T-cell (primary cell): ENCODE measurements around the gene MAP6D1. TPM values are rescaled to one million over a fixed set of nuclear protein-coding genes. Genes with fewer than 3 reads are reported as not detected.

ENCODE experiments used
- ATAC-seq, 4 experiments: fragments of 200-7000 bp in 3 of 4; fragments of 150-1000 bp in 1 of 4; cut with Tn5 transposase; replicated peaks in 1 of 4; 1 replicate in 3 of 4; 2 replicates in 1 of 4; pipeline ENCODE4 v1.10.0; 2021; ENCODE audit warnings: moderate library complexity in 3 of 4, mild to moderate bottlenecking in 2 of 4, moderate number of reproducible peaks in 1 of 4
- CTCF ChIA-PET, 2 donors: fragments of 300-600 bp; sonication (Branson Sonifier 250); formaldehyde crosslinking; loops; one replicate each; lab custom pipeline; 2022; ENCODE audit warnings: antibody characterized with exemption in 2 of 2; lab: Charles Lee
- POLR2A ChIA-PET, 2 donors: fragments of 300-600 bp; sonication (Branson Sonifier 250); formaldehyde crosslinking; loops; one replicate each; lab custom pipeline; 2022; ENCODE audit warnings: antibody characterized with exemption in 2 of 2; lab: Charles Lee
- DNase-seq, 35 experiments: peaks; one replicate each; pipeline versions ENCODE4 v3.0.0 to v3.0.0-alpha.2; 2013 to 2023
- H3K27ac ChIP-seq: one replicate; pipeline ENCODE4 v1.5.1; 2013; ENCODE audit warnings: low read length
- H3K27me3 ChIP-seq, 2 experiments: replicated peaks in 1 of 2; 1 replicate in 1 of 2; 2 replicates in 1 of 2; pipeline versions ENCODE4 v1.6.1 to v1.7.0; 2013; ENCODE audit warnings: low read length in 1 of 2, mixed read lengths in 1 of 2; ENCODE audit not compliant: control insufficient read depth in 2 of 2, insufficient read depth in 2 of 2; ENCODE audit errors: extremely low read depth in 1 of 2
- H3K36me3 ChIP-seq, 2 donors: 1 replicate in 1 of 2; 2 replicates in 1 of 2; pipeline versions ENCODE4 v1.6.1 to v1.7.0; 2013; ENCODE audit warnings: low read length in 1 of 2; ENCODE audit not compliant: control insufficient read depth in 2 of 2, insufficient read depth in 1 of 2; ENCODE audit errors: extremely low read depth in 1 of 2
- H3K4me1 ChIP-seq, 2 experiments: 1 replicate in 1 of 2; 2 replicates in 1 of 2; pipeline versions ENCODE4 v1.6.1 to v1.7.0; 2013; ENCODE audit warnings: low read length in 2 of 2, mixed read lengths in 1 of 2; ENCODE audit not compliant: insufficient read depth in 2 of 2, control insufficient read depth in 1 of 2; ENCODE audit errors: extremely low read depth in 1 of 2
- H3K4me3 ChIP-seq, 2 donors: 1 replicate in 1 of 2; 2 replicates in 1 of 2; pipeline versions ENCODE4 v1.5.1 to v1.7.0; 2013; ENCODE audit warnings: mild to moderate bottlenecking in 2 of 2, low read length in 1 of 2, moderate library complexity in 1 of 2; ENCODE audit not compliant: control insufficient read depth in 1 of 2; ENCODE audit errors: extremely low read depth in 1 of 2
- H3K9me3 ChIP-seq: 2 replicates; pipeline ENCODE4 v1.7.0; 2013
- H3K27ac Mint-ChIP-seq, 2 donors: one replicate each; pipeline ENCODE4 v1.8.0; 2020 to 2021; ENCODE audit warnings: mild to moderate bottlenecking in 2 of 2, mixed read lengths in 2 of 2
- H3K27me3 Mint-ChIP-seq, 2 donors: one replicate each; pipeline ENCODE4 v1.8.0; 2021 to 2022; ENCODE audit warnings: mixed read lengths in 2 of 2
- H3K36me3 Mint-ChIP-seq: one replicate; pipeline ENCODE4 v1.8.0; 2021; ENCODE audit warnings: mixed read lengths
- H3K4me1 Mint-ChIP-seq, 3 donors: one replicate each; pipeline ENCODE4 v1.8.0; 2020 to 2022; ENCODE audit warnings: mixed read lengths in 3 of 3, mild to moderate bottlenecking in 1 of 3
- H3K4me3 Mint-ChIP-seq, 3 donors: one replicate each; pipeline ENCODE4 v1.8.0; 2020 to 2022; ENCODE audit warnings: mild to moderate bottlenecking in 3 of 3, mixed read lengths in 3 of 3, moderate library complexity in 3 of 3
- H3K9me3 Mint-ChIP-seq, 3 donors: one replicate each; pipeline ENCODE4 v1.8.0; 2020 to 2022; ENCODE audit warnings: mixed read lengths in 3 of 3
- WGBS: methylation state at CpG from one replicate; pipeline ENCODE4 v1.1.5; 2013; ENCODE audit warnings: missing lambda C conversion rate; ENCODE audit not compliant: insufficient coverage; 5-methylcytosine and 5-hydroxymethylcytosine counted together
- total RNA-seq, 35 experiments: library from RNA in 6 of 35; stranded (reverse) in 6 of 35; fragments of 120-200 nt in 1 of 35; gene quantifications; one replicate each; pipeline versions ENCODE4 v1.2.1 to v1.2.4 and lab custom pipeline; 2013 to 2026

Gene MAP6D1
- total RNA-seq, 5 donors from 2014 or later (not counting 1 experiment from before 2014, with no cell fraction given): 1.2 to 3.3 (median 2.1) TPM

DNA sequence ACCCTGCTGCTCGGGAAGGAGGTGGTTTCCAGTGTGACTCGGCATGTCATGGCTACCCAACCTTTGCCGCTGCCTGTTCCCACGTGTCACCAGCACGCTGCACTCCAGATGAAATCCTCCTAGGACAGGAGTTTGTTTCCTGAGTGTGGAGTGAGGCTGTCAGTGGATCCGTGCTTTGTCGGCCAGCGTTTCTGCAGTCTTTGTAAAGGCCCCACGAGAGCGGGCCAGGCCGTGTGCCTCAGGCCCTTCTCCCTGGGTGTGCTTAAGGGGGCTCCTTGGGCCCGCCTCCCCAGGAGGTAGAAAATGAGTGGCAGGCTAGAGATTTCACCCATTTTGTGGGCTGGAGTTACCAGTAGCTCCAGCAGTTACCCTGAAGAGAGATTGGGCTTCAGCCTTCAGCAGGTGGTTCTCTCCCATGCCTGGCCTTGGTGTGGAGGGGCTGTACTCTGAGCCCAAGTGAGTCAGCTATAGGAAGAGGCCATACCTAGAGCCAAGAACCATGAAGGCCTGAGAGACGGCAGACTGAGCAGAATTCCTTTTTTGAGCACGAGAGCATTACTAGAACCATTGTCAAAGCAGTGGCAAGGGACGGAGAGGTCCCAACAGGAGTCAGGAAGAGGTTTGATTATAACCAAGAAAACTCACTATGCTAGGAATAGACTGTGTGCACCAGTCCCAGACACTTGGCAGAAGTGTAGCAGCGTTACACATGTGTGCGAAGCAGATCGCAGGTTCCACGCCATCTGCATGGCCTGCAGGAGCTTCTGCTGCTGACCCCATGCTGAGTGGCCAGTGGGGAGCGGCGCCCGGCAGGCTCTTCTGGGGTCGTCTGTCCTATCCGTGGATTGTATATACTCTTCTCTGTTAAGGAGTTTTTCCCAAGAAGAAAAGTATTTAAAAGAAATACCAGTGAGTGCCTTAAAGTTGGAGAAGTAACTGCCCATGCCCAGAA lies 14.5 kb downstream of the MAP6D1 start:
- no peak for ATAC-seq
- ChIA-PET CTCF (no interaction called here), POLR2A (interaction anchor here in 1 of 2 donors (0.5 kb wide), 1 partner anchor 49 kb away, joined by 4 read pairs; no protein-coding TSS in a partner anchor)
- peaks cover 24 to 50% of the 10 kb centered on the region in 2 donors for H3K36me3 ChIP-seq
- no peak for DNase-seq
- no peaks in the 10 kb centered on the region for H3K9me3 ChIP-seq
- WGBS: 92% methylated on average over 18 of the region's 24 CpGs
- Mint-ChIP-seq H3K27me3 (no peaks in the 10 kb centered on the region), H3K4me3 (no peak overlapping the region), H3K36me3 (peaks cover 37% of the 10 kb centered on the region), H3K9me3 (no peaks in the 10 kb centered on the region), H3K27ac (no peak overlapping the region), H3K4me1 (peaks cover 1 to 12% (median 10%) of the 10 kb centered on the region in 3 donors)
- H3K27me3 ChIP-seq: no peaks in the 10 kb centered on the region
- no peak overlapping the region for H3K4me3 ChIP-seq
- peaks cover 0 to 12% of the 10 kb centered on the region in 2 experiments for H3K4me1 ChIP-seq
- no peak overlapping the region for H3K27ac ChIP-seq

DNA sequence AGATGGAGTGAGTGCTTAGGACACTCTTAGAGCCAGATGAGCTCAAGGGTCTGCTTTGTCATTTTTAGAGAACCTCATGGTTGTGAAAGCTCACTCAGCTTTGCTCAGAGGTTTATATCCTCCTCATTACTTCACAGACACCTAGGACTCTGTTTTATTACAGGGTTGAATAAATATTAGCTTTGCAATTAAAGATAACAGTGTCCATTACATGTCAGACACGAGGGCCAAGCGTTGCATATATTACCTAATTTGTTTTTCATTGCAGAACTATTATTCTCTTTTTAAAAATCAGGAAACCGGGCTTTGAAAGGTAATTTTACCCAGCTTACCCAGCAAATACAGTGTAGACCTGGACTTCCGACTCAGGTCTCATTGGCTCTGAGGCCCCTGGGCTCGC lies 16.1 kb downstream of the MAP6D1 start:
- no peak for DNase-seq
- no peaks in the 10 kb centered on the region for H3K27me3 ChIP-seq
- Mint-ChIP-seq H3K27me3 (no peaks in the 10 kb centered on the region), H3K4me1 (peaks cover 0 to under 1% (median 0%) of the 10 kb centered on the region in 3 donors), H3K27ac (no peak overlapping the region), H3K4me3 (no peak overlapping the region), H3K9me3 (no peaks in the 10 kb centered on the region), H3K36me3 (peaks cover 42% of the 10 kb centered on the region)
- 95% methylated on average over 3 of the region's 5 CpGs for WGBS
- ATAC-seq: no peak
- POLR2A ChIA-PET: no interaction called here
- H3K9me3 ChIP-seq: no peaks in the 10 kb centered on the region
- H3K27ac ChIP-seq: no peak overlapping the region
- H3K4me3 ChIP-seq: no peak overlapping the region
- no peaks in the 10 kb centered on the region for H3K4me1 ChIP-seq
- peaks cover 27 to 64% of the 10 kb centered on the region in 2 donors for H3K36me3 ChIP-seq
- CTCF ChIA-PET: no interaction called here

DNA sequence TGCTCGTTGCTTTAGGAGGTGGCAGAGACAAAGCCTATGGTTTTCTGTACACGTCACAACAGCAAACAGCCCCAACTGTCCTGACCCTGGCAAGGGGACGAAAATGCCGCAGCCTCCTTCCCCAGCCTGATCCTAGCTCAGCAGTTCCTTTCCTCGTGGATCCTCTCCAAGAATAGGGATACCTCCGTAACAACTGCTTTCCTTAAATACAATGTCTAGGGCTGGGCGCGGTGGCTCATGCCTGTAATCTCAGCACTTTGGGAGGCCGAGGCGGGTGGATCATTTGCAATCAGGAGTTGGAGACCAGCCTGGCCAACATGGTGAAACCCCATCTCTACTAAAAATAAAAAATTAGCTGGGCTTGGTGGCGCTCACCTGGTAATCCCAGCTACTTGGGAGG lies 17.0 kb downstream of the MAP6D1 start:
- H3K9me3 Mint-ChIP-seq: no peaks in the 10 kb centered on the region
- ChIA-PET POLR2A (no interaction called here), CTCF (no interaction called here)
- WGBS: 97% methylated on average over 4 of the region's 11 CpGs
- Histone ChIP-seq H3K27ac (no peak overlapping the region), H3K4me1 (no peaks in the 10 kb centered on the region), H3K27me3 (no peaks in the 10 kb centered on the region), H3K36me3 (peaks cover 31 to 71% of the 10 kb centered on the region in 2 donors), H3K9me3 (no peaks in the 10 kb centered on the region), H3K4me3 (no peak overlapping the region)
- no peaks in the 10 kb centered on the region for H3K27me3 Mint-ChIP-seq
- H3K36me3 Mint-ChIP-seq: peaks cover 51% of the 10 kb centered on the region
- ATAC-seq (no peak), DNase-seq (no peak)
- no peak overlapping the region for H3K4me3 Mint-ChIP-seq
- H3K4me1 Mint-ChIP-seq: no peaks in the 10 kb centered on the region
- no peak overlapping the region for H3K27ac Mint-ChIP-seq

DNA sequence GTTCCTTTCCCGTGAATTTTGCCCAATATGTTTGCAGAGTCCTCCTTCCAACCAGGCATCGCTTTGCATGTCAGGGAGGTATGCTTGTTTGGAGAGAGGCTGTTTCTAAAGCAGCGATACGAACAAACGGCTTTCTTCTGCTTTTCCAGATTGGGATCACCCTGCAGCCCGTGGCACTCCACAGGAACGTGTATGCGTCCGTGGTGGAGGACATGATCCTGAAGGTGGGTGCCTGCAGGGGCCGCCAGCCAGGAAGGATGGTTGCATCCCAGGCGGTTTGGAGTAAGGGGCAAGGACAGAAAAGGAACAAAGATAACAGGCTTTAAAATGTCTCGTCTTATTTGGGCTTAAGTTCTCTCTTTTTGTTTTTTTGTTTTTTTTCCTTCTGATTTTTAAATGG lies 17.5 kb downstream of the MAP6D1 start:
- POLR2A ChIA-PET: no interaction called here
- Histone ChIP-seq H3K4me1 (no peaks in the 10 kb centered on the region), H3K27ac (no peak overlapping the region), H3K36me3 (peaks cover 26 to 74% of the 10 kb centered on the region in 2 donors), H3K27me3 (no peaks in the 10 kb centered on the region), H3K9me3 (no peaks in the 10 kb centered on the region), H3K4me3 (no peak overlapping the region)
- Mint-ChIP-seq H3K4me1 (no peaks in the 10 kb centered on the region), H3K36me3 (peaks cover 54% of the 10 kb centered on the region), H3K4me3 (no peak overlapping the region), H3K27me3 (no peaks in the 10 kb centered on the region), H3K9me3 (no peaks in the 10 kb centered on the region), H3K27ac (no peak overlapping the region)
- ATAC-seq (no peak), DNase-seq (no peak)
- CTCF ChIA-PET: no interaction called here
- WGBS: 100% methylated on average over 9 of the region's 12 CpGs

DNA sequence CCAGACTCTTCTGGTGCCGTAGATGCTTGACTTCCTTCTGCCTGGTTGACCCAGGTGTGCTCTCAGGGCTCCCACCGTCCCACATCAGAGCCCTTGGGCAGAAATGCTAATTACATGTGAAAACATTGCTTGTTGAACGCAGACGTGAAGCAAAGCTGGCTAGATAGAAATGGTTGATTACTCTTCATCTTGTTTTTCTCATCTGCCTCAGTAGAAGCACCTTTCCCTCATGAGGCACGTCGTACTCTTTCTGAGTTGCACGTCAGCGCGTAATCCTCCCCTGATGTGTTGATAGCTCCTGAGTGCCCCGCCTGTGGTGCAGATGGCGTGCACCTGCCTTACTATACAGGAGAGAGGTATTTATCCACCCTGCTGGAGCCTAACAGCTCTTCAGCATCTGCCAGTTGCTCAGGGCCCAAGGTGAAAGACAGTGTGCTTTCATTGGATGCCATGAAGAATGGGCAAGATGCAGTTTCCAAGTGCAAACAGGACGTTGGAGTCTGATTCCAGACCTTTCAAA lies 18.1 kb downstream of the MAP6D1 start:
- Histone ChIP-seq H3K4me3 (no peak overlapping the region), H3K27me3 (no peaks in the 10 kb centered on the region), H3K36me3 (peaks cover 26 to 79% of the 10 kb centered on the region in 2 donors), H3K27ac (no peak overlapping the region), H3K4me1 (no peaks in the 10 kb centered on the region), H3K9me3 (no peaks in the 10 kb centered on the region)
- Mint-ChIP-seq H3K27me3 (no peaks in the 10 kb centered on the region), H3K27ac (no peak overlapping the region), H3K9me3 (no peaks in the 10 kb centered on the region), H3K36me3 (peaks cover 52% of the 10 kb centered on the region), H3K4me1 (no peaks in the 10 kb centered on the region), H3K4me3 (no peak overlapping the region)
- 98% methylated on average over 7 of the region's 12 CpGs for WGBS
- no peak for ATAC-seq
- DNase-seq: no peak
- ChIA-PET CTCF (interaction anchor here in 1 of 2 donors (0.6 kb wide), 1 partner anchor 112 kb away, joined by 3 read pairs; no protein-coding TSS in a partner anchor), POLR2A (no interaction called here)

DNA sequence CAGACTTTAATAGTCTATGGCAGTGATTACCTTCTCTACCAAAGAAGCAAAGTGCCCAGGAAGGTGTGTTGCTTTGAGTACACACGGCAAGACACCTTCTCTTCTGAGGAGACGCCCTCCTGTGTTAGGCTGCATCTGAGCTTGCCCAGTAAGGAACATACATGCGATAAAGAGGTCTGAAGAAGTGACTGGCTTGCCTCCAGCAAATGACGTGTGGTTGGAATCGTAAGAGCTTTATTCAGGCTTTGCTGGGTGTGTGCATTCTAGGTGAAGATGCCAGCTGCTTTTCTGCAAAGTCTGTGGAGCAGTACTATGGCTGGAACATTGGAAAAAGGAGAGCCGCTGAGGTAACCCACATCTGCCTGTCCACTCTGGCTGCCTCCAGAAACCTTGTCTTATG lies 22.4 kb downstream of the MAP6D1 start:
- Histone ChIP-seq H3K27me3 (no peaks in the 10 kb centered on the region), H3K4me1 (no peaks in the 10 kb centered on the region), H3K9me3 (no peaks in the 10 kb centered on the region), H3K36me3 (peaks cover 21 to 82% of the 10 kb centered on the region in 2 donors), H3K27ac (no peak overlapping the region), H3K4me3 (no peak overlapping the region)
- DNase-seq (no peak), ATAC-seq (no peak)
- WGBS: 100% methylated on average over 3 of the region's 6 CpGs
- Mint-ChIP-seq H3K4me1 (no peaks in the 10 kb centered on the region), H3K27me3 (no peaks in the 10 kb centered on the region), H3K27ac (no peak overlapping the region), H3K36me3 (peaks cover 68% of the 10 kb centered on the region), H3K4me3 (no peak overlapping the region), H3K9me3 (no peaks in the 10 kb centered on the region)
- ChIA-PET CTCF (no interaction called here), POLR2A (no interaction called here)
